ENCODE measurements around the gene GNE. TPM values are rescaled to one million over a fixed set of nuclear protein-coding genes. Genes with fewer than 3 reads are reported as not detected.
A peak's percentile ranks its signal among the peaks of the same experiment; 100 is the strongest.
"Not testable (repeated sequence)": the region's sequence is repeated elsewhere in the genome, so short reads cannot be mapped to it uniquely, and the experiment has no call there.

Gene GNE, protein sequence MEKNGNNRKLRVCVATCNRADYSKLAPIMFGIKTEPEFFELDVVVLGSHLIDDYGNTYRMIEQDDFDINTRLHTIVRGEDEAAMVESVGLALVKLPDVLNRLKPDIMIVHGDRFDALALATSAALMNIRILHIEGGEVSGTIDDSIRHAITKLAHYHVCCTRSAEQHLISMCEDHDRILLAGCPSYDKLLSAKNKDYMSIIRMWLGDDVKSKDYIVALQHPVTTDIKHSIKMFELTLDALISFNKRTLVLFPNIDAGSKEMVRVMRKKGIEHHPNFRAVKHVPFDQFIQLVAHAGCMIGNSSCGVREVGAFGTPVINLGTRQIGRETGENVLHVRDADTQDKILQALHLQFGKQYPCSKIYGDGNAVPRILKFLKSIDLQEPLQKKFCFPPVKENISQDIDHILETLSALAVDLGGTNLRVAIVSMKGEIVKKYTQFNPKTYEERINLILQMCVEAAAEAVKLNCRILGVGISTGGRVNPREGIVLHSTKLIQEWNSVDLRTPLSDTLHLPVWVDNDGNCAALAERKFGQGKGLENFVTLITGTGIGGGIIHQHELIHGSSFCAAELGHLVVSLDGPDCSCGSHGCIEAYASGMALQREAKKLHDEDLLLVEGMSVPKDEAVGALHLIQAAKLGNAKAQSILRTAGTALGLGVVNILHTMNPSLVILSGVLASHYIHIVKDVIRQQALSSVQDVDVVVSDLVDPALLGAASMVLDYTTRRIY
- total RNA-seq (ENCODE audit: low replicate concordance): 25.2 and 26.8 TPM in 2 replicates

DNA sequence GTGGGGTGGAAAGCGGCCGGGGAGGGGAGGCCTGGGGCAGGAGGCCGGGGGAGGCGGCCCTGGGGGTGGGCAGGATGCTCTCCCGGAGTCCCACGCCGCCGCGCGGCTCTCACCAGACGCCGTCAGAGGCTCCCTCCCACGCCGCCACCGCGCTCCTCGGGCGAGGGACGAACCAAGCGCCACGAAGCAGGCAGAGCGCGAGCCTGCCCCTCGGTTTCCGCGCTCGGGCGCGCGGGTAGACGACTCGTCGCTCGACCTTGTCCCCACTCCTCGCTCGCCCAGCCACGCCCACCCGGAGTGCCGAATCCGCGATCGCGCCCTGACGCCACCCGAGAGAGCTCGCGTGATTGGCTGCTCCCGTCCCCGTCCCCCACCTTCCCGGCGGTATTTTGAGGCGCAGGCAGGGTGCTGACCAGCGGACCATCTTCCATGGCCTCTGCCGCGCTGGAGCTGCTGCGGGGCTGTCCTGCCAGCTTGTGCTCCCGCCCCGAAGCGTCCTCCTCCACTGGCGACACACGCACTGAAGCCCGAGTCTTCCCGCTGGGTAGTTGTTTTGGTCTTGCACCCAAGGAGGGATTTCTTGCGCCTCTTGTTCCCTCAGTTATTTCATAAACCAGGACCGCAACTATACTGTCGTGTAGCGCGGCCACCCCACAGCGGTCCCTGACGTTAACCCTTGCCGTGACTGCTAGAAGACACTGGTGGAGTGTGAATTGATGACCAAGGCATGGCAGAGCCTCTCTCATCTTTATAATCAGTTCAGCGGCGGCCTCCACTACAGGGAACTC, at the start of gene GNE:
TSS of gene GNE (minus strand) at position 241 of the 788 bp plus-strand sequence. CDS start 9,093 bp downstream, outside the sequence.
- peaks cover 10% of the 10 kb centered on the region for H3F3A ChIP-seq (ENCODE audit: low read depth)
- peaks cover 4% of the 10 kb centered on the region for H4K20me1 ChIP-seq (ENCODE audit: low read depth)
- peak within 1 kb of the TSS; percentile 59 for H3K4me3 ChIP-seq
- Mint-ChIP-seq H3K9me3 (peaks cover 4% of the 10 kb centered on the region), H3K36me3 (peaks cover 7% of the 10 kb centered on the region), H3K27me3 (ENCODE audit: insufficient read depth, low read depth) (peaks cover 6% of the 10 kb centered on the region), H3K27ac (peak within 1 kb of the TSS; percentile 95), H3K4me3 (peak within 1 kb of the TSS; percentile 96), H3K4me1 (peaks cover 10% of the 10 kb centered on the region)
- H3K27me3 ChIP-seq: no peaks in the 10 kb centered on the region
- peak within 1 kb of the TSS; percentile 83 for H2AFZ ChIP-seq (replicated peaks)
- peaks cover 40% of the 10 kb centered on the region for H3K79me2 ChIP-seq (ENCODE audit: low read depth)
- H3K9ac ChIP-seq: peak within 1 kb of the TSS; percentile 35
- peak within 1 kb of the TSS; percentile 55 for H3K27ac ChIP-seq
- no peaks in the 10 kb centered on the region for H3K9me3 ChIP-seq (ENCODE audit: low read depth)
- no peaks in the 10 kb centered on the region for H3K4me1 ChIP-seq
- H3K4me2 ChIP-seq: peak within 1 kb of the TSS; percentile 85
- no peaks in the 10 kb centered on the region for H3K36me3 ChIP-seq
- TF ChIP-seq, protein P1, sequence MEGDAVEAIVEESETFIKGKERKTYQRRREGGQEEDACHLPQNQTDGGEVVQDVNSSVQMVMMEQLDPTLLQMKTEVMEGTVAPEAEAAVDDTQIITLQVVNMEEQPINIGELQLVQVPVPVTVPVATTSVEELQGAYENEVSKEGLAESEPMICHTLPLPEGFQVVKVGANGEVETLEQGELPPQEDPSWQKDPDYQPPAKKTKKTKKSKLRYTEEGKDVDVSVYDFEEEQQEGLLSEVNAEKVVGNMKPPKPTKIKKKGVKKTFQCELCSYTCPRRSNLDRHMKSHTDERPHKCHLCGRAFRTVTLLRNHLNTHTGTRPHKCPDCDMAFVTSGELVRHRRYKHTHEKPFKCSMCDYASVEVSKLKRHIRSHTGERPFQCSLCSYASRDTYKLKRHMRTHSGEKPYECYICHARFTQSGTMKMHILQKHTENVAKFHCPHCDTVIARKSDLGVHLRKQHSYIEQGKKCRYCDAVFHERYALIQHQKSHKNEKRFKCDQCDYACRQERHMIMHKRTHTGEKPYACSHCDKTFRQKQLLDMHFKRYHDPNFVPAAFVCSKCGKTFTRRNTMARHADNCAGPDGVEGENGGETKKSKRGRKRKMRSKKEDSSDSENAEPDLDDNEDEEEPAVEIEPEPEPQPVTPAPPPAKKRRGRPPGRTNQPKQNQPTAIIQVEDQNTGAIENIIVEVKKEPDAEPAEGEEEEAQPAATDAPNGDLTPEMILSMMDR (IDR thresholded peaks at IDR 0.05): no peak
- no peak for TF ChIP-seq EZH2 (IDR thresholded peaks at IDR 0.05)
- TF ChIP-seq EZH2phosphoT487 (IDR thresholded peaks at IDR 0.05): no peak
- DNase-seq (ENCODE audit: low spot score): peak; percentile 97

DNA sequence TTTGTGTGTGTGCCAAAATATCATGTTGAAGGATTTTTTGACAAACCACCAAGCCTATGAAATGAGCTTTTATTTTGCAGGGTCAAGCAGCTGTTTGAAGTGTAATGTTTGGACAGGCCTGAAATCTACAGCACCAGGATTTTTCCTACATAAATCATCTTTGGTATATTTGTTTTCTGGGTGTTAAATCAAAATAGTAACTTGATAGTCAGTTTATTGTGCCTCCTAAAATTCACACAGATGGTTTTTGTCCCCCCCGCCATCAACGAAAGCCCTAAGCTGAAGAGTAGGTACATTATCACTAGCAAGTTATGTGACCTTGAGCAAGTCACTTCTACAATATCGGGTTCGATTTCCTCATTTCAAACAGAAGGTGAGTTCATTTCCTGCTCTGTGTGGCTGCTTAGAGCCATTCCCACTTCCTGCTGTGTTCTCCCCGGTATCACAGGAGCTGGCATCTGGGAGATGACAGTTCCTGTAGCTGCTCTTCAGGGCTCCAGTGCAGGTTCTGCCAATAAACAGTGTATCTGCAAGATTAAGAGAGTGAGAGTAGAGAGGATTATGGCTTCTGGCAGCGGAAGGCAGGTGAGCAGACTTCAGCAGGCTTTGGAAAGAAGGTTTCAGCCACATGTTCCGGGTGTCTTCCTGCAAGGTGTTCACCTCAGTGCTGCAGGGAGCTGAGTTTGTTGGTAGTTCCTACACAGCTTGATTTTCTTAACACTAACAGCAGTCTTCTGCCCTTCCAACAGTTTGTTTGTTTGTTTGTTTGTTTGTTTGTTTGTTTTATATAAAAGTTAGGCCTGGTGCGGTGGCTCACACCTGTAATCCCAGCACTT, 48.4 kb upstream of the GNE start:
- Histone ChIP-seq H4K20me1 (ENCODE audit: low read depth) (no peaks in the 10 kb centered on the region), H3K4me2 (no peak overlapping the region), H3K27me3 (no peaks in the 10 kb centered on the region), H3K36me3 (no peaks in the 10 kb centered on the region), H2AFZ (replicated peaks) (no peak overlapping the region), H3K27ac (no peak overlapping the region), H3K9me3 (ENCODE audit: low read depth) (no peaks in the 10 kb centered on the region), H3F3A (ENCODE audit: low read depth) (no peaks in the 10 kb centered on the region), H3K4me3 (no peak overlapping the region), H3K9ac (no peak overlapping the region), H3K4me1 (no peaks in the 10 kb centered on the region), H3K79me2 (ENCODE audit: low read depth) (no peaks in the 10 kb centered on the region)
- no peak for DNase-seq (ENCODE audit: low spot score)
- Mint-ChIP-seq H3K4me3 (no peak overlapping the region), H3K9me3 (no peaks in the 10 kb centered on the region), H3K27ac (no peak overlapping the region), H3K27me3 (ENCODE audit: insufficient read depth, low read depth) (no peaks in the 10 kb centered on the region), H3K4me1 (peaks cover 5% of the 10 kb centered on the region), H3K36me3 (no peaks in the 10 kb centered on the region)
- TF ChIP-seq EZH2phosphoT487 (IDR thresholded peaks at IDR 0.05): no peak
- TF ChIP-seq, protein P1 (IDR thresholded peaks at IDR 0.05): no peak

DNA sequence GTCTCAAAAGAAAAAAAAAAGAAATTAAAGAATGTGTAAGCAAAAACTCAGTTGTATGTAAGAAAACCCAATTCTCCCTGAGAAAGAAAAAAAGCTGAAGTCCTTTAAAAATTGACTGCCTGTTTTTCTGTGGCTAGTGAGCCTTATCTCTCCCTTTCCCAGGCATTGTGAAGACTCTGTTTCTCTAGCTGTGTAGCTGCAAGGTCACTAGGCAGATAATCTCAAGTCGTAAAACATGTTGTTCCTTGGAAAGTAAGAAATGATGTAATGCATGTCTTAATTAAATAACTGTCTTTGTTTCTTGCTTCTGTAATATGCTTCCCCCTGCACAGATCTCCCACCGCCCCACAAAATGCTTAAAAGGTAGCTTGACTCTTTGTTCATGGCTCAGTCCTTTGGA, 46.1 kb upstream of the GNE start:
- H3K4me1 Mint-ChIP-seq; DNase-seq (ENCODE audit: low spot score); H3K27me3 ChIP-seq; H3K4me3 Mint-ChIP-seq; H3F3A ChIP-seq (ENCODE audit: low read depth); H3K79me2 ChIP-seq (ENCODE audit: low read depth); H3K4me2 ChIP-seq; H3K9me3 ChIP-seq (ENCODE audit: low read depth); H2AFZ ChIP-seq (replicated peaks); H3K4me3 ChIP-seq; H3K9me3 Mint-ChIP-seq; H3K27me3 Mint-ChIP-seq (ENCODE audit: insufficient read depth, low read depth); H3K36me3 ChIP-seq; H3K27ac ChIP-seq; H3K36me3 Mint-ChIP-seq; H4K20me1 ChIP-seq (ENCODE audit: low read depth); H3K4me1 ChIP-seq; H3K9ac ChIP-seq: not testable (repeated sequence)
- H3K27ac Mint-ChIP-seq: peak overlapping the region; percentile 42

Measured in neural progenitor cell (in vitro differentiated cells).